Endodermal cell (in vitro differentiated cells): Measurements from ENCODE around the gene FHAD1. TPM values are rescaled to one million over a fixed set of nuclear protein-coding genes. Genes with fewer than 3 reads are reported as not detected.
"Not testable (repeated sequence)": the region's sequence is repeated elsewhere in the genome, so short reads cannot be mapped to it uniquely, and the experiment has no call there.

Experiments
- DNase-seq: peaks from one replicate; pipeline ENCODE4 v3.0.0-alpha.2; 2017
- H3K27ac ChIP-seq: 2 replicates; pipeline ENCODE4 v1.5.1; 2013; ENCODE audit warnings: mild to moderate bottlenecking, low read depth, low read length, moderate library complexity
- H3K27me3 ChIP-seq: 2 replicates; pipeline ENCODE4 v1.6.1; 2013; ENCODE audit warnings: mild to moderate bottlenecking, low read length, moderate library complexity; ENCODE audit not compliant: insufficient read depth, control insufficient read depth, poor library complexity, severe bottlenecking
- H3K36me3 ChIP-seq: 2 replicates; pipeline ENCODE4 v1.7.0; 2013; ENCODE audit warnings: mild to moderate bottlenecking, low read length, moderate library complexity; ENCODE audit not compliant: control insufficient read depth, insufficient read depth
- H3K4me1 ChIP-seq: one replicate; pipeline ENCODE4 v1.7.0; 2013; ENCODE audit warnings: low read length; ENCODE audit not compliant: control insufficient read depth, insufficient read depth
- H3K4me3 ChIP-seq: 2 replicates; pipeline ENCODE4 v1.5.1; 2013; ENCODE audit warnings: mild to moderate bottlenecking, low read length, moderate library complexity
- H3K9ac ChIP-seq: 2 replicates; pipeline ENCODE4 v1.6.1; 2013; ENCODE audit warnings: mild to moderate bottlenecking, low read length, moderate library complexity; ENCODE audit not compliant: poor library complexity, severe bottlenecking; ENCODE audit errors: extremely low read depth
- H3K9me3 ChIP-seq: 2 replicates; pipeline ENCODE4 v1.6.1; 2013; ENCODE audit warnings: mild to moderate bottlenecking, low read length, moderate library complexity; ENCODE audit not compliant: control insufficient read depth
- H3K27ac Mint-ChIP-seq: 2 replicates; pipeline ENCODE4 v1.8.0; 2020; ENCODE audit warnings: mixed read lengths
- H3K27me3 Mint-ChIP-seq: 2 replicates; pipeline ENCODE4 v1.8.0; 2021; ENCODE audit warnings: mild to moderate bottlenecking, mixed read lengths; ENCODE audit not compliant: insufficient read depth
- H3K36me3 Mint-ChIP-seq: 2 replicates; pipeline ENCODE4 v1.8.0; 2020; ENCODE audit warnings: low read depth, mixed read lengths
- H3K4me1 Mint-ChIP-seq: 2 replicates; pipeline ENCODE4 v1.8.0; 2020; ENCODE audit warnings: mixed read lengths
- H3K4me3 Mint-ChIP-seq: 2 replicates; pipeline ENCODE4 v1.8.0; 2020; ENCODE audit warnings: mild to moderate bottlenecking, moderate library complexity, mixed read lengths
- H3K9me3 Mint-ChIP-seq: 2 replicates; pipeline ENCODE4 v1.8.0; 2020; ENCODE audit warnings: mild to moderate bottlenecking, mixed read lengths
- WGBS, 2 experiments: methylation state at CpG; one replicate each; pipeline versions ENCODE4 v1.1.5 to v1.1.7; 2013; ENCODE audit warnings: missing lambda C conversion rate in 2 of 2, mixed read lengths in 1 of 2; ENCODE audit not compliant: insufficient coverage in 1 of 2, insufficient read length in 1 of 2; 5-methylcytosine and 5-hydroxymethylcytosine counted together
- total RNA-seq, 2 donors: library from RNA; stranded (reverse); fragmentation: NEBNext Ultra II Directional in 1 of 2; extraction: Animal tissue kit (Norgen Biotek cat#: 25700) in 1 of 2; gene quantifications; 2 replicates in 1 of 2; 3 replicates in 1 of 2; pipeline ENCODE4 v1.2.1, GENCODE V29; 2021
- TF ChIP-seq, protein P1 (sequence below): fragments of 200-600 bp; sonication (generic); conservative IDR thresholded peaks from 2 replicates; pipeline ENCODE4 v1.5.0; 2021; ENCODE audit warnings: antibody characterized with exemption, mild to moderate bottlenecking

Gene FHAD1
- total RNA-seq, 2 donors from 2014 or later = 2.9 to 3.6 TPM

GRCh38 chr1:15371610-15372545 is 124.9 kb downstream of the FHAD1 start:
- Histone ChIP-seq H3K36me3 (no peaks in the 10 kb centered on the region), H3K9ac (no peak overlapping the region), H3K27me3 (no peaks in the 10 kb centered on the region), H3K27ac (no peak overlapping the region), H3K4me1 (no peaks in the 10 kb centered on the region), H3K4me3 (no peak overlapping the region), H3K9me3 (no peaks in the 10 kb centered on the region)
- Mint-ChIP-seq H3K4me1 (no peaks in the 10 kb centered on the region), H3K4me3 (no peak overlapping the region), H3K9me3 (no peaks in the 10 kb centered on the region), H3K27ac (no peak overlapping the region), H3K36me3 (no peaks in the 10 kb centered on the region), H3K27me3 (peaks cover 6% of the 10 kb centered on the region)
- DNase-seq = peak; percentile 42
- 89 to 91% methylated on average over 19 to 21 of the region's 21 CpGs for WGBS, 2 experiments
- TF ChIP-seq, protein P1, sequence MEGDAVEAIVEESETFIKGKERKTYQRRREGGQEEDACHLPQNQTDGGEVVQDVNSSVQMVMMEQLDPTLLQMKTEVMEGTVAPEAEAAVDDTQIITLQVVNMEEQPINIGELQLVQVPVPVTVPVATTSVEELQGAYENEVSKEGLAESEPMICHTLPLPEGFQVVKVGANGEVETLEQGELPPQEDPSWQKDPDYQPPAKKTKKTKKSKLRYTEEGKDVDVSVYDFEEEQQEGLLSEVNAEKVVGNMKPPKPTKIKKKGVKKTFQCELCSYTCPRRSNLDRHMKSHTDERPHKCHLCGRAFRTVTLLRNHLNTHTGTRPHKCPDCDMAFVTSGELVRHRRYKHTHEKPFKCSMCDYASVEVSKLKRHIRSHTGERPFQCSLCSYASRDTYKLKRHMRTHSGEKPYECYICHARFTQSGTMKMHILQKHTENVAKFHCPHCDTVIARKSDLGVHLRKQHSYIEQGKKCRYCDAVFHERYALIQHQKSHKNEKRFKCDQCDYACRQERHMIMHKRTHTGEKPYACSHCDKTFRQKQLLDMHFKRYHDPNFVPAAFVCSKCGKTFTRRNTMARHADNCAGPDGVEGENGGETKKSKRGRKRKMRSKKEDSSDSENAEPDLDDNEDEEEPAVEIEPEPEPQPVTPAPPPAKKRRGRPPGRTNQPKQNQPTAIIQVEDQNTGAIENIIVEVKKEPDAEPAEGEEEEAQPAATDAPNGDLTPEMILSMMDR = no peak

DNA sequence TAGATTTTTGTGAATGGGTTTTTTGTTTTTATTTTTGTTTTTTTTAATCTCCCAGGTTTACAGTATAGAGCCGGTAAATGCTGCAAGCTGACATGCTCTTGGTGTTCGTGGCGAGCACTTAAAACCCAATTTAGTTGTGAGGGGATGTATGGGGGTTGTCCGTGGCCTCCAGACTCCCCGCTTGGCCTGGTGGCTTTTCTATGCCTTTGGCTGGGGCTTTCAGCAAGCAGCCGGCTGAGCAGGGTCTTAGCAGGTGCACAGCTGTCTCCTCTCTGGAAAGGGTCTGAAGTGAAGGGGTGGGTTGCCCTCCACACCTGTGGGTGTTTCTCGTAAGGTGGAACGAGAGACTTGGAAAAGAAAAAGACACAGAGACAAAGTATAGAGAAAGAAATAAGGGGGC is 131.7 kb downstream of the FHAD1 start:
- peaks cover 14% of the 10 kb centered on the region for H3K27me3 ChIP-seq
- no peaks in the 10 kb centered on the region for H3K4me1 ChIP-seq
- no peak overlapping the region for H3K27ac ChIP-seq
- no peaks in the 10 kb centered on the region for H3K9me3 ChIP-seq
- no peaks in the 10 kb centered on the region for H3K9me3 Mint-ChIP-seq
- TF ChIP-seq, protein P1 = no peak
- H3K4me3 Mint-ChIP-seq = no peak overlapping the region
- H3K27me3 Mint-ChIP-seq = peaks cover 35% of the 10 kb centered on the region
- H3K4me3 ChIP-seq = no peak overlapping the region
- WGBS, 2 experiments = 80 to 94% methylated on average over 3 to 8 of the region's 8 CpGs
- H3K36me3 Mint-ChIP-seq = no peaks in the 10 kb centered on the region
- no peak overlapping the region for H3K9ac ChIP-seq
- peaks cover 3% of the 10 kb centered on the region for H3K4me1 Mint-ChIP-seq
- DNase-seq = no peak
- no peak overlapping the region for H3K27ac Mint-ChIP-seq
- no peaks in the 10 kb centered on the region for H3K36me3 ChIP-seq

DNA sequence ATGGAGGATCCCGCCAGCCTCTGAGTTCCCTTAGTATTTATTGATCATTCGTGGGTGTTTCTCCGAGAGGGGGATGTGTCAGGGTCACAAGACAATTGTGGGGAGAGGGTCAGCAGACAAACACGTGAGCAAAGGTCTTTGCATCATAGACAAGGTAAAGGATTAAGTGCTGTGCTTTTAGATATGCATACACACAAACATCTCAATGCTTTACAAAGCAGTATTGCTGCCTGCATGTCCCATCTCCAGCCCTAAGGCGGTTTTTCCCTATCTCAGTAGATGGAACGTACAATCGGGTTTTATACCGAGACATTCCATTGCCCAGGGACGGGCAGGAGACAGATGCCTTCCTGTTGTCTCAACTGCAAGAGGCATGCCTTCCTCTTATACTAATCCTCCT is 132.1 kb downstream of the FHAD1 start:
- H3K9ac ChIP-seq, H3K27ac Mint-ChIP-seq, H3K9me3 Mint-ChIP-seq, H3K27ac ChIP-seq, H3K4me3 ChIP-seq, H3K9me3 ChIP-seq, H3K4me3 Mint-ChIP-seq, H3K4me1 Mint-ChIP-seq, H3K4me1 ChIP-seq, DNase-seq, H3K36me3 Mint-ChIP-seq, H3K36me3 ChIP-seq: not testable (repeated sequence)
- WGBS, 2 experiments = 65 to 89% methylated on average over 4 to 6 of the region's 9 CpGs
- peaks cover 39% of the 10 kb centered on the region for H3K27me3 Mint-ChIP-seq
- H3K27me3 ChIP-seq = peaks cover 18% of the 10 kb centered on the region
